Activated CD8-positive, alpha-beta T cell treated with anti-CD3 and anti-CD28 coated beads for 36 hours (primary cell): ENCODE results near the gene LETM1. TPM values are rescaled to one million over a fixed set of nuclear protein-coding genes. Genes with fewer than 3 reads are reported as not detected.

Experiments used
- ATAC-seq: fragments of 200-7000 bp; cut with Tn5 transposase; one replicate; pipeline ENCODE4 v1.10.0; 2021; ENCODE audit warnings: mild to moderate bottlenecking, moderate library complexity
- CTCF ChIA-PET: fragments of 350-600 bp; sonication (Branson Sonifier 250); formaldehyde crosslinking; loops from one replicate; lab custom pipeline; 2021; ENCODE audit warnings: antibody characterized with exemption; lab: Charles Lee
- POLR2A ChIA-PET: fragments of 350-600 bp; sonication (Branson Sonifier 250); formaldehyde crosslinking; loops from one replicate; lab custom pipeline; 2021; ENCODE audit warnings: antibody characterized with exemption; lab: Charles Lee
- DNase-seq: peaks from one replicate; pipeline ENCODE4 v3.0.0-alpha.2; 2020
- H3K27ac Mint-ChIP-seq: one replicate; pipeline ENCODE4 v1.8.0; 2021; ENCODE audit warnings: mild to moderate bottlenecking, mixed read lengths
- H3K27me3 Mint-ChIP-seq: one replicate; pipeline ENCODE4 v1.8.0; 2021; ENCODE audit warnings: mixed read lengths
- H3K36me3 Mint-ChIP-seq: one replicate; pipeline ENCODE4 v1.8.0; 2021; ENCODE audit warnings: low read depth, mixed read lengths
- H3K4me1 Mint-ChIP-seq: one replicate; pipeline ENCODE4 v1.8.0; 2021; ENCODE audit warnings: low read depth, mixed read lengths
- H3K4me3 Mint-ChIP-seq: one replicate; pipeline ENCODE4 v1.8.0; 2021; ENCODE audit warnings: mild to moderate bottlenecking, moderate library complexity, mixed read lengths
- H3K9me3 Mint-ChIP-seq: one replicate; pipeline ENCODE4 v1.8.0; 2021; ENCODE audit warnings: mixed read lengths
- intact Hi-C: fragments of 100-400 bp; cut with micrococcal nuclease; formaldehyde crosslinking; loops from one replicate; pipeline ENCODE4 v1.10.0; 2022
- total RNA-seq, 2 experiments: library from RNA; stranded (reverse); gene quantifications; one replicate each; pipeline ENCODE4 v1.2.3, GENCODE V29; 2021
- TF ChIP-seq, protein P1 (sequence below): fragments of 200-600 bp; IDR thresholded peaks from one replicate; pipeline ENCODE4 v1.8.0; 2022; ENCODE audit warnings: antibody characterized with exemption, mild to moderate bottlenecking

The LETM1 gene
- total RNA-seq, 2 experiments from 2014 or later: 49.4 to 53.2 TPM

DNA sequence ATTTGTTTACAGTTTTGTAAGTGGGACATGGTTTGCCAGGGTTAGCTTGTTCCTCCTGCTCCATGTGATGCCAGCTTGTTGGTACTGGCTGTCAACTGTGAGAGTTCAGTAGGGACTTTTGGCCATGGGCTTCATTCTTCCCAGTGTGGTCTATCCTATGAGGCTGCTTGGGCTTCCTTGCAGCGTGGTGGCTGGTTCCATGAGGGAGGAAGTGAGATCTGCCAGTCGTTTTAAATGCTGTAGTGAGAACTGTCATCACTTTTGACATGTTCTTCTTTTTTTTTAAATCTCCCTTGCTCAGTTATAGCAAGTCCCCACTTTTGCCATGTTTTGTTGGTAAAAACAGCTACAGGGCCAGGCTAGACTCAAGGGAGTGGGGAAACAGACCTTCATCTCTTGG is 31.1 kb upstream of the LETM1 start:
- DNase-seq (no peak), ATAC-seq (no peak)
- Mint-ChIP-seq H3K9me3 (no peaks in the 10 kb centered on the region), H3K27ac (peak overlapping the region; percentile 2), H3K36me3 (peaks cover 17% of the 10 kb centered on the region), H3K4me3 (no peak overlapping the region), H3K27me3 (no peaks in the 10 kb centered on the region), H3K4me1 (peaks cover 19% of the 10 kb centered on the region)
- intact Hi-C loops: no loop called here
- TF ChIP-seq, protein P1, sequence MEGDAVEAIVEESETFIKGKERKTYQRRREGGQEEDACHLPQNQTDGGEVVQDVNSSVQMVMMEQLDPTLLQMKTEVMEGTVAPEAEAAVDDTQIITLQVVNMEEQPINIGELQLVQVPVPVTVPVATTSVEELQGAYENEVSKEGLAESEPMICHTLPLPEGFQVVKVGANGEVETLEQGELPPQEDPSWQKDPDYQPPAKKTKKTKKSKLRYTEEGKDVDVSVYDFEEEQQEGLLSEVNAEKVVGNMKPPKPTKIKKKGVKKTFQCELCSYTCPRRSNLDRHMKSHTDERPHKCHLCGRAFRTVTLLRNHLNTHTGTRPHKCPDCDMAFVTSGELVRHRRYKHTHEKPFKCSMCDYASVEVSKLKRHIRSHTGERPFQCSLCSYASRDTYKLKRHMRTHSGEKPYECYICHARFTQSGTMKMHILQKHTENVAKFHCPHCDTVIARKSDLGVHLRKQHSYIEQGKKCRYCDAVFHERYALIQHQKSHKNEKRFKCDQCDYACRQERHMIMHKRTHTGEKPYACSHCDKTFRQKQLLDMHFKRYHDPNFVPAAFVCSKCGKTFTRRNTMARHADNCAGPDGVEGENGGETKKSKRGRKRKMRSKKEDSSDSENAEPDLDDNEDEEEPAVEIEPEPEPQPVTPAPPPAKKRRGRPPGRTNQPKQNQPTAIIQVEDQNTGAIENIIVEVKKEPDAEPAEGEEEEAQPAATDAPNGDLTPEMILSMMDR: no peak
- POLR2A ChIA-PET: interaction anchor here (0.8 to 1.5 kb wide), 5 partner anchors 10 to 43 kb away, joined by 3 to 4 read pairs (median 3); no protein-coding TSS in a partner anchor
- CTCF ChIA-PET: interaction anchor here (0.8 to 9.6 kb wide), 2 partner anchors 13 to 56 kb away, joined by 3 to 81 read pairs; no protein-coding TSS in a partner anchor

DNA sequence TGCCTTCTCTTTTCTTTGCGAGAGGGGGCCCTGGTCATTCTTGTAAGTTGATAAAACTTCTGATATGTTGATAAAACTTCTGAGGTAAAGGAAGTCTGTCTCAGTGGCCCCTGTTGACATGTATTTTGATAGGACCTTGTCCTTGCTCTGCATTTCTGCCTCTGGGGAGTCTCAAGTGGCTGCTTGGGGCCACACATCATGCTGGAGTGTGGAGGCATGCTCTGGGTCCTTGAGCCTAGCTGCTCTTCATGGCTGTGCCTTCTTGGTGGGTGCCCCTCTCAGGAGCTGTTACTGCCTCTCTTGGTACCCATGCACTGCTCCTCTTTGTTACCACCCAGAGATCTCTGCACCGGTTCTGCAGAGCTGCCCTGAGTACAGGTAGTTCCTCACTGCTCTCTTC is 29.5 kb upstream of the LETM1 start:
- Mint-ChIP-seq H3K4me1 (peaks cover 25% of the 10 kb centered on the region), H3K36me3 (peaks cover 25% of the 10 kb centered on the region), H3K9me3 (no peaks in the 10 kb centered on the region), H3K4me3 (no peak overlapping the region), H3K27me3 (no peaks in the 10 kb centered on the region), H3K27ac (no peak overlapping the region)
- intact Hi-C loops: no loop called here
- CTCF ChIA-PET: interaction anchor here (1.4 to 9.6 kb wide), 3 partner anchors 14 to 137 kb away, joined by 3 to 81 read pairs (median 3); no protein-coding TSS in a partner anchor
- TF ChIP-seq, protein P1: no peak
- POLR2A ChIA-PET: interaction anchor here (0.6 to 2.1 kb wide), 2 partner anchors 10 to 135 kb away, joined by 4 to 8 read pairs; no protein-coding TSS in a partner anchor
- ATAC-seq (no peak), DNase-seq (no peak)

DNA sequence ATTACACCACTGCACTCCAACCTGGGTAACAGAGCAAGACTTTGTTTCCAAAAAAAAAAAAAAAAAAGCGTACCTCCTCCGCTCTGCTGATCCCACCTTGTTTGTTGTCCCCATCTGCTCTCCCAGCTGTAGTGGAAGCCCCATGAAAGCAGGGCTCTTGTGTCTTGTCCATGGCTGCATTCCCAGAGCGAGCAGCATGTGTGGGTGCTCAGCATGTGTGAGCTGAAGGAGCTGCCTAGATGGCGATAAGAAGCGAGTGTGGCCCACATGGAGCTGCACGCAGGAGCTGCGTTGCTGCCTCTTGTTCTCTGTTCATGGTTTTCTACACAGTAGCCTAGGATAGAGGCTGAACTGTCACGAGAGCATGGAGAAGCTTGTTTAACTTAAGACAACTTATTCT is 27.6 kb upstream of the LETM1 start:
- no peaks in the 10 kb centered on the region for H3K27me3 Mint-ChIP-seq
- H3K4me1 Mint-ChIP-seq: peaks cover 30% of the 10 kb centered on the region
- peaks cover 30% of the 10 kb centered on the region for H3K36me3 Mint-ChIP-seq
- no peak overlapping the region for H3K4me3 Mint-ChIP-seq
- TF ChIP-seq, protein P1: no peak
- no peak for ATAC-seq
- H3K27ac Mint-ChIP-seq: no peak overlapping the region
- ChIA-PET POLR2A (interaction anchor here (0.6 to 1.6 kb wide), 3 partner anchors 14 to 19 kb away, joined by 3 read pairs; no protein-coding TSS in a partner anchor), CTCF (interaction anchor here (1.1 to 9.6 kb wide), 3 partner anchors 16 to 135 kb away, joined by 3 to 81 read pairs (median 4); no protein-coding TSS in a partner anchor)
- intact Hi-C loops: no loop called here
- no peak for DNase-seq
- no peaks in the 10 kb centered on the region for H3K9me3 Mint-ChIP-seq

DNA sequence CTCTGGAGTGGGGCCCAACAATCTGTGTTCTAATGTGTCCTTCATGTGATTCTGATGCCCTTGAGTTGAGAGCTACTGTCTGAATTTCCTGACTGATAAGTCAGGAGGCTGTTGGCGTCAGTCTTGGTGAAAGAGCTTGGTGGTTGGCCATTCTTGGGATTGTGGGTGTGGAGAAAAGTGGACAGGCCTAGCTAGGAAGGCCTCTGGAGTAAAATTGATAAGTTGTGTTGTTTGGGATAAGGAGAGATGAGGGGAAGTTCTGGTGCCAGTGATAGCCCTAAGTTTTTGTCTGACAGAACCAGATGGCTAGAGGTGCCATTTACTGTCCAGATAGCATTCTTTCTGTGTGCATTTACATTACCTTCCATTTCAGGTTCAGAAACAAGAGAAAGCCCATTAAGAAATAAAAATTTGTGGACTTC is 26.9 kb upstream of the LETM1 start:
- DNase-seq (no peak), ATAC-seq (no peak)
- POLR2A ChIA-PET: interaction anchor here (0.8 to 1.6 kb wide), 5 partner anchors 9 to 38 kb away, joined by 3 to 7 read pairs (median 3); no protein-coding TSS in a partner anchor
- H3K27ac Mint-ChIP-seq: no peak overlapping the region
- no peak overlapping the region for H3K4me3 Mint-ChIP-seq
- peaks cover 33% of the 10 kb centered on the region for H3K4me1 Mint-ChIP-seq
- CTCF ChIA-PET: interaction anchor here (1.1 to 9.6 kb wide), 3 partner anchors 17 to 135 kb away, joined by 3 to 81 read pairs (median 4); no protein-coding TSS in a partner anchor
- intact Hi-C loops: no loop called here
- H3K9me3 Mint-ChIP-seq: no peaks in the 10 kb centered on the region
- TF ChIP-seq, protein P1: no peak
- peaks cover 33% of the 10 kb centered on the region for H3K36me3 Mint-ChIP-seq
- no peaks in the 10 kb centered on the region for H3K27me3 Mint-ChIP-seq

DNA sequence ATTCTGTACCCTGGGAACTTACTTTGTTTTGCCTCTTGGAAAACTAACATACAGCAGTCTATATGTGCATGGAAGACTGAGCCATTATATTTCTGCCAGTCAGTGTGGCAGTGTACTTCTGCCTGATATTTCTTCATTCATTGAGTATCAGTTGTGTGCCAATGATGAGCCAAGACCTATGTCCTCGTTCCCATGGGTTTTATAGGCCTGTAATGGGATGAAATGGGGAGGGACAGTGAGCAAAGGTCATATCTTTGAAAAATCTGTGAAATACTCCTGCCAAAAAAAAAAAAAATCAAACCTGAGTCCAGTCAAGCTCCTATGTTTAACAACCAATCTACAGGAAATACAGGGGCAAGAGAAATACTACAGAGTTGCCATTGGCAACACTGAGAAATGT is 24.4 kb upstream of the LETM1 start:
- DNase-seq (no peak), ATAC-seq (no peak)
- Mint-ChIP-seq H3K4me3 (no peak overlapping the region), H3K27ac (no peak overlapping the region), H3K9me3 (no peaks in the 10 kb centered on the region), H3K36me3 (peaks cover 36% of the 10 kb centered on the region), H3K27me3 (no peaks in the 10 kb centered on the region), H3K4me1 (peaks cover 35% of the 10 kb centered on the region)
- intact Hi-C loops: no loop called here
- POLR2A ChIA-PET: no interaction called here
- TF ChIP-seq, protein P1: no peak
- CTCF ChIA-PET: no interaction called here
